Stimulated activated CD8-positive, alpha-beta memory T cell treated with anti-CD3 and anti-CD28 coated beads, Interleukin-12 subunit alpha, Interleukin-12 subunit beta, amount 100 ng/mL, for 24 hours (primary cell): ENCODE measurements around the gene GPR173.

Experiments used
- DNase-seq: peaks from one replicate; pipeline ENCODE4 v3.0.0-alpha.2; 2020; ENCODE audit errors: extremely low read depth

GPR173 gene

DNA sequence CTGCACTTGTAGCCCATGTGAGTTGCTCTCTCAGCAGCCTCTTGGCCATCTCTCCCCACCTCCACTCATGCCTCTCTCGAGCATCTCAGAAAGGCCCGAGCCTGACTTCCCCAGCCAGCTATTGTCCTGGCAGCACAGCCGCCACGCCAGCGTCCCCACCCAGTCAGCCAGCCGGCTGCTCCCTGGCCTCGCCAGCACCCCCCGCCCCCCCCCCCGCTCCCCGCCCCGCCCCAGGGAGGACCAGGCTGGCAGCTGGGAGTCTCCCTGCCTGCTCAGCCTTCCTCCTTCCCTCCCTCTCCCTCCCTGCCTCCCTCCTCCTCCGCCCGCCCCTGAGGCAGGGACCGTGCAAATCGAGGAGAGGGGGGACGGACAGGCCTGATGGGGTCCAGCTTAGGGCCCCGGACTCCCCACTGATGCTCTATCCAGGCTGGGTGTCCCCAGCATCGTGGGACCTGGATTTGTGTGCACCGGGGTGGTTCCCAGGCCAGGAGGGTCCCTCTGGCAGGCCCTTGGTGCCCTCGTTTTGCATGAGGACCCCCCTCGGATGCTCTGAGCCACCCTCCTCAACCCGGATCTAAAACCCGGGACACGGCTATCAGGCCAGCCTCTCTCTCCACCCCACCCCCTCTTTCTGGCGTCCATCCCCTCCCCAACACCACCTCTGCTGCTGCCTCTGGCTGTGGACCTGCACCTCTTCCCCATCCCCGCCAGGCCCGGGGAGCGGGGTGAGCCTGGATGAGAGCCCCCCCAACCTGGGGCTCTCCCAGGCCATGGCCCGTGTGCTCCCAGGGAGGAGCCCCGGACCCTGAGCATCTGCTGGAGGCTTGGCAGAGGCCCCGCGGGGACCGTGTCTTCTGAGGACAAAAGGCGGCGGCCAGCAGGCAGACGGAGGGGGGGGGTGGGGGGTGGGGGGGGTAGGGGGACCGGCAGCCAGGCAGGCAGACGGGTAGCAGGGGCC lies at the start of gene GPR173:
Gene GPR173 (plus strand): TSS at position 621 of the 958 bp plus-strand sequence. CDS start 27,833 bp downstream, outside the sequence.
- no peak for DNase-seq

DNA sequence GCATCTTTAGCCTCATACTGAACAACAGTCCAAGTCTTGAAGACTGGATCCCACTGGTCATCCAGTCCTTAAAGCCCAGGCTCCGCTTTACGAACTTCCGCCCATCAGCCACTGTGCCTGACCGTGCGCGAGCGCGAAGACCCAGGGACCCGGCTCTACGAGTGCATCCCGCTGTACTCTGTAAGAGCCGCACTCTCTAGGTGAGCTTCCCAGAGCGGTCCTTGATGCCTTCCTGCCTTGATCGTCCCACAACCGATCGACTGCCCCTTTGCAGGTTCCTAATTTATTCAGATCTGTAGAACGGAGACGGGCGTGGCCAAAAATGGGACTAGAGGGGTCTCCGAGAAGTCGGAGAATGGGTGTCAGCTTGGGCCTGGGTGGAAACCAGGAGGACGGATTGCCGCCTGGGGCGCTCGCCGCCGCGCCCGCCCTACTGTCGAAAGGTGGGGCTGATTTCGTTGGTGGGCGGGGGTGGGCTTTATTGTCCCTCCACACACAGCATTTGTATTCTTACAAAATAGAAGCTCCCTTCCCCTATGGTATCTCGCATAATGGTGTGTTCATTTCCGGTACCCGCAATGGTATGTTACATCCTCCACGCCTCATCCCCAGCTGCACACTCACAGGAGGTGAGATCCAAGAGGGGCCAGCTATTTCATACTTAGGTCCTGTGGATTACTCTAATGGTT lies 48.0 kb upstream of the GPR173 start:
- no peak for DNase-seq

GRCh38 chrX:53001958-53002357 lies 46.6 kb upstream of the GPR173 start:
- DNase-seq, result no peak

DNA sequence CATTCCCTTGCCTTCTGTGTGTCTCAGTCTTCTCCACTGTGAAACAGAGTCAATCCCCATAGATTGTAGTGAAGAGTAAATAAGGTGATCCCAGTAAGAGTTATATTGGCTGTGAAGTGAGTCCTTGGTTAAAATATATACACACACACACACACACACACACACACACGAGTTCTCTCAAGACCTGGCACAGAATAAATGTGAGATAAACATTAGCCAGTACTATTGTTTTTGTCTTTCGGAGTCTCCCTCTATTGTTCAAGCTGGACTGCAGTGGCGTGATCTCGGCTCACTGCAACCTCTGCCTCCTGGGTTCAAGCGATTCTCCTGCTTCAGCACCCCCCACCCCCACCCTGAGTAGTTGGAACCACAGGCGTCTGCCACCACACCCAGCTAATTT lies 45.5 kb upstream of the GPR173 start:
- DNase-seq, result no peak

GRCh38 chrX:53004038-53004437 lies 44.6 kb upstream of the GPR173 start:
- no peak for DNase-seq

DNA sequence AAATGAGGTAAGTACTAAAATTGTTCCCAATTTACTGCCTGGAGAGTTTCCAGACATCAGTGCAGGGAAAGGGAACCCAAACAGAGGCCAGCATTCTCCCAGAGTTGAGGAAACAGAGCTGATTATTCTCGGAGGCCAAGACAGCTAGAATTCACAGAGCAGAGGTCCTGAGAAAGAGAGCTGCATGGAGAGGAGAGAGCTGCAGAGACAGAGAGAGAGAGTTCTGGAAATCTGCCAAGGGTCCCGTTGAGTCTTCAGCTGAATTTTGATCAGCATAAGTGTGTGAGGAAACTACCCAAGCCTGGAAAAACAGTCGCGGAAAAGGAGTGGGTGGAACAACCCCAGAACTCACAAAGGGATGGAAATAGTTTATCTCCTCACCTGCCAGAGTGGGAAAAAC lies 43.8 kb upstream of the GPR173 start:
- no peak for DNase-seq

- no peak for DNase-seq
Measured at GRCh38 chrX:53005327-53005726, 43.3 kb upstream of the GPR173 start.

DNA sequence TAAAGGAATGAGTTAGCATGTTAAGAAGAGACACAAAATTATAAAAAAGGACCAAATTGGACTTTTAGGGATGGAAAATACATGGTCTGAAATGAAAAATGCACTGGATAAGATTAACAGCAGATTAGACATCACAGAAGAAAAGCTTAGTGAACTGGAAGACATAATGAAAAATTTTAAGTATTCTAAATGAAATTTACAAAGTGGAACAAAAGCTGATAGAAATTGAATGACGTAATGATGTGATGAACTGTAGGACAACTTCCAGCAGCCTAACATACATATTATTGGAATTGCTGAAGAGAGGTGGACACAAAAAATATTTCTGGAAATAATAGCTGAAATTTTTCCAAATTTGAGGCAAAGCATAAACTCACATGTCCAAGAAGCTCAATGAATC lies 39.6 kb upstream of the GPR173 start:
- DNase-seq, result no peak

DNA sequence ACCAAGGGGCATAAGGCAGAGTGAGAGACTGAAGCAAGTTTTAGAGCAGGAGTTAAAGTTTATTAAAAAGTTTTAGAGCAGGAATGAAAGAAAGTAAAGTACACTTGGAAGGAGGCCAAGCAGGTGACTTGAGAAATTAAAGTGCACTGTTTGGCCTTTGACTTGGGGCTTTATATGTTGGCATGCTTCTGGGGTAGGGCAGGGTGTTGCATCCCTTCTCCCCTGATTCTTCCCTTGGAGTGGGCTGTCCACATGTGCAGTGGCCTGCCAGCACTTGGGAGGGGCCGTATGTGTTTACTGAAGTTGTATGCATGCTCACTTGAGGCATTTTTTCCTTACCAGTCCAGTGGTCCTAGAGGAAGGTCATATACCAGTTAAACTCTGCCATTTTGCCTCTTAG lies 35.3 kb upstream of the GPR173 start:
- no peak for DNase-seq

- DNase-seq, result no peak
Measured at GRCh38 chrX:53018627-53019026, 30.0 kb upstream of the GPR173 start.

GRCh38 chrX:53022381-53022780 lies 26.2 kb upstream of the GPR173 start:
- DNase-seq, result no peak

GRCh38 chrX:53028678-53029077 lies 19.9 kb upstream of the GPR173 start:
- no peak for DNase-seq

DNA sequence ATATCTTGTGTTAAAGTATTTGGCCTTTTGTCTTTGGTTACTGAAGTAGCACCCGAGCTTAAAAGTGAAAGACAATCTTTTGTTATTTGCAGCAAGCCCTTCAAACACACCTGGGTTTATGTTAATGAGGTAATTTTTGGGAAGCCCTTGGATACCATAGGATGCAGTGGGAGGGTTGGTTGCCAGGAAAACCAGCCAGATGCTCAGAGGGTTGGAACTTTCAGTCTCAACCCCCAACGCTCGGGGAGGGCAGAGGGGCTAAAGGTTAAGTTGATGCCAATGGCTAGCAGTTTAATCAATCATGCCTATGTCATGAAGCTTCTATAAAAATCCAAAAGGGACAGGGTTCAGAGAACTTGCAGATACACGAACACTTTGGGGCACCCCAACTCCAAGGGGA lies 17.2 kb upstream of the GPR173 start:
- no peak for DNase-seq

DNA sequence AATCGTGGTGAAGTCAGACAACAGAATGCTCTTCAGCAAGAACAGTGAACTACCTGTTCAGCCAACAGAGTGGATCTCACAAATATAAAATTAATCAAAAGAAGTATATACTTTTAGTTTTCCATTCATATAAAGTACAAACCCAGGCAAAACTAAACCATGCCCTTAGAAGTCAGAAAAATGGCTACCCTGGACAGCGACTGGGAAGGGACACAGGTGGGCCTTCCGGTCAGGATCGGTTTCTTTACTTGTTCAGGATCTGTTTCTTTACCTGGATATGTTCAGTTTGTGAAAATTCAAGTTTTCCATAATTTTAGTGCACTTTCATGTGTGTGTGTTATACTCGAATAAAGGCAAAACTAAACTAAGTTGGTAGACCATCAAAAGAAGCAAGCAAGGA lies 12.4 kb upstream of the GPR173 start:
- no peak for DNase-seq

DNA sequence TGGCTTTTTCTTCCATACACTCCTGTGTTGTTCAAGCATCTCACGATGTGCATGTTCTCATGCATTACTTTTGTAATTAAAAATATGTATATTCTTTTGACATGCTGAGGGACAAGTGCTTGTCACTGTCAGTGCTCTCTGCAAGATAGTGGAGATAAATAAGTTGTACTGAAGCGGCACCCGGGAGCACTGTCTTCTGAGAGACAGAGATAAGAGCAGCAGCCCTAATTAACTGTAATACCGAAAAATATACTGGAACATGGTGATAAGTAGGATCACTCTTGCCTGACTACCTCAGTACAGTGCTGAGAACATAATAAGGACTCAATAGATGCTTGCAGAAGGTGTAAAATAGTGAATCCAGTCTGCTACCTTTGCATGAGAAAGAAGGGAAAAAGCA lies 9.4 kb upstream of the GPR173 start:
- DNase-seq, result no peak

- no peak for DNase-seq
Measured at GRCh38 chrX:53044995-53045394, 3.6 kb upstream of the GPR173 start.

DNA sequence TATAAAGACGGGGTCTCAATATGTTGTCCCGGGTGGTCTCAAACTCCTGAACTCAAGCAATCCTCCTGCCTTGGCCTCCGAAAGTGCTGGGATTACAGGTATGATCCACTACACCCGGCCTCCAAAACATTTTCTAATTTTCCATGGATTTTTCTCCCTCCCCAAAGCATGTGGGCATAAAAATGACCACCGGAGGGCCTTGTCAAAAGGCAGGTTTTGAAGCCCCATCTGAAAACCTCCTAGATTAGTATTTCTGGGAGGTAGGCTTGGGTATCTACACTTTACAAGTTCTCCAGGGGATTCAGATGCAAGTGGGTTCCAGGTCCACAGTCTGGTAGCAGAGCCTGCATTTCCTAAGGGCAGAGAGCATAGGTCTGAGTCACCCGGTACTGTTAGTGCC lies 1.4 kb upstream of the GPR173 start:
- DNase-seq, result no peak

DNA sequence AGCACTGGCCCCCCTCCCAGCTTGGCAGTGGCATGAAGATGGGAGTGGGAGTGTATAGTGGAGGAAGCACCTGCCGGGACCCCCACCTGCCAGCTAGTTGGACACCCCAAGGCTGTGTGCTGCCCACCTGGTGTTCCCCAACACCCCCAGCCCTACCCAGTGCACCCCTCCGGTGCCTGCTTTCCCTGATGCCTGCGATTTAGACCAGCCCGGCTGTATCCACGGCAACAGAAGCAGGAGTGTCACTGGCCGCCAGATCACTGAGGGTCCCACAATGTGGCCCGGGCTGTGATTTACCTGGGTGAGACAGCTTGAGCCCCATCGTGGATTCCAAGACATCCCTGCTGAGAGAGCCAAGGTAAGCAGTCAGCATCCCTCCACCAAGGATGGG lies 533 bp downstream of the GPR173 start:
- no peak for DNase-seq

DNA sequence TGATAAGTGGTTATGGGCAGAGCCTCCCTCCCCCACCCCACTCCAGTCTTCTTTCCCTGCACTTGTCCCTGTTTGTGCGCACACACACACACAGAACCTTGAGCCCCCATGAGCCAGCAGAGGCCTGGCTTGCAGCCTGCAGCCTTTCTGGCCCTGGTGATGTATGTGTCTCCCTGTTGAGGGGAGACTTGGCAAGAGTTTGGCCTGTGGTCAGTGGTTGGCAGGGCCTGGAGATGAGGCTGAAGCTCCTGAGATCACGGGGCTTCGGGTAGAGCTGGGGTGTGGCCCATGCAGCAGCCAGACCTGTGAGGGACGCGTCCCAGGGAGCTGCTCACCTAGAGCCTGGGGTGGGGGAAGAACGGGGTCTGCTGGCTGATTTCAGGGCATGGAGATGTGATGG lies 2.3 kb downstream of the GPR173 start:
- DNase-seq, result no peak

DNA sequence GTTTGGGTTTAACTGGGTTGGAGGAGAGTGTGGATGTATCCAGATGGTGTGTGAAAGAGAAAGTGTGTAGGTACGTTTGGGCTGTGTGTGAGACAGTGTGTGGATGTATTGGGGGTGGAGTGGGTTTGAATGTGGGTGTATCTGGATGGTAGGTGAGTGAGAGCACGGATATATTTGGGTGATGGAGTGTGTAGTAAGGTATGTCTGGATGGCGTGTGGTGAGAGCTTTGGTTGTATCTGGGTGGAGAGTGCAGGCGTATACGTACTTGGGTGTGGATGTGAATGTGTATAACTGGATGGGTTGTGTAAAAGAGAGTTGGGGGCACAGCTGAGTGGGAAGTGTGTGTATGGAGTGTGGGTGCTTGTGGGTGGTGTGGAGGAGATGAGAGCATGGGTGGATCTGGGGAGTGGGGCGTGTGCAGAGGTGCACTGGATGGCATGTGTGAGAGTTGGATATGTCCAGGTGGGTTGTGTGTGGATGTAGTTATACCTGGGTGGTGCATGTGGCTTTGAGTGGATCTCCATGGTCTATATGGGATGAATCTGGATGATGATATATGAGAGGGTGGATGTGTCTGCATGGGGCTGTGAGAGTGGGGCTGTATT lies 6.8 kb downstream of the GPR173 start:
- DNase-seq, result no peak

DNA sequence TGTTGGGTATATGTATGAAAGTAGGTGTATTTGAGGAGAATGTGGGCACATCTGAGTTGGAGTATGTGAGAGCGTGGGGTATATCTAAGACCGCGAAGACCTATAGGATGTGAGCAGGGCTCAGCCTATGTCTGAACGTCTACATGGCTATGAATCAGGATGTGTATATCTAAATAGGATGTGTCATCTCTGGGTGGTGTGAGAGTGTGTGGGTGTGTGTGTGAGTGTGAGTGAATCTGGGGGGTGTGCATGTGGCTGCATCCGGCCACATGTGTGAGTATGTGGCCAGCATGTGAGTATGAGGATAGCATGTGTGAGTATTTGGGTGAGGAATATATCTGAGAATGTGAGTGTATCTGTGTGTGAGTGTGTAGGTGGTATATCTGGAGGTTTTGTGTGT lies 7.7 kb downstream of the GPR173 start:
- no peak for DNase-seq

DNA sequence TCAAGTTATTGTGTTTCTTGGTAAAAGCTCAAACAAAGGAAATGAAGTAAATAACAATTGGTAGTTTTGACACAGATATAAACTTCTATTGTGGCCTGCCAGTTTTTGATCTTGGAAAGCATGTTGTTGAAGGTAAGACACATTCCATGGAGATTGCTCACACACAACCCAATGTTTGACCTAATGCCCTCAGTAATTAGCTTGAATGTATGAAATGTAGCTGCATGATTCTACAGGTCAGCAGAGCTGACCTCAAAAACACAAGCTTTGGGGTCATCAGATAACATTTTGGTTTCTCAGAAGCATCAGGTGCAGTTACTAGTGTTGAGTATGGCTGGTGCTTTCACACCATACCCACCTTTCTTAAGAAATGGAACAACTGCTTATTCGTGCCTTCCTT lies 16.5 kb downstream of the GPR173 start:
- DNase-seq, result no peak

GRCh38 chrX:53071064-53071463 lies 22.5 kb downstream of the GPR173 start:
- DNase-seq, result no peak
